Measurements from ENCODE around the gene REEP6. TPM values are rescaled to one million over a fixed set of nuclear protein-coding genes. Genes with fewer than 3 reads are reported as not detected.

REEP6 gene
- total RNA-seq, 1 donor from 2014 or later: 4.8 TPM

GRCh38 chr19:1501200-1501595, 10.2 kb downstream of the REEP6 start:
- TF ChIP-seq EZH2phosphoT487 (IDR thresholded peaks at IDR 0.05) (no peak), EZH2 (IDR thresholded peaks at IDR 0.05) (no peak), CTCF (IDR thresholded peaks at IDR 0.05) (no peak)

GRCh38 chr19:1502433-1503088, 11.6 kb downstream of the REEP6 start:
- peaks cover 41% of the 10 kb centered on the region for H3K27me3 ChIP-seq
- TF ChIP-seq EZH2 (IDR thresholded peaks at IDR 0.05): no peak
- TF ChIP-seq EZH2phosphoT487 (IDR thresholded peaks at IDR 0.05): no peak
- no peak for TF ChIP-seq CTCF (IDR thresholded peaks at IDR 0.05)
- Mint-ChIP-seq H3K4me3 (peak overlapping the region; percentile 31), H3K9me3 (peaks cover 9% of the 10 kb centered on the region), H3K4me1 (peaks cover 14% of the 10 kb centered on the region), H3K27ac (no peak overlapping the region), H3K36me3 (no peaks in the 10 kb centered on the region), H3K27me3 (ENCODE audit: insufficient read depth, low read depth) (peaks cover 14% of the 10 kb centered on the region)
- no peak overlapping the region for H3K27ac ChIP-seq
- no peak overlapping the region for H2AFZ ChIP-seq (replicated peaks)
- no peaks in the 10 kb centered on the region for H3K36me3 ChIP-seq
- no peaks in the 10 kb centered on the region for H3K79me2 ChIP-seq (ENCODE audit: low read depth)
- H4K20me1 ChIP-seq (ENCODE audit: low read depth): no peaks in the 10 kb centered on the region
- H3F3A ChIP-seq (ENCODE audit: low read depth): peaks cover 17% of the 10 kb centered on the region
- H3K4me3 ChIP-seq: no peak overlapping the region
- no peak overlapping the region for H3K9ac ChIP-seq
- peak overlapping the region; percentile 41 for H3K4me2 ChIP-seq
- no peak for DNase-seq (ENCODE audit: low spot score)
- peaks cover 3% of the 10 kb centered on the region for H3K4me1 ChIP-seq
- peaks cover 6% of the 10 kb centered on the region for H3K9me3 ChIP-seq (ENCODE audit: low read depth)

More at GRCh38 chr19:1501200-1501595, 10.2 kb downstream of the REEP6 start:
- peaks cover 8% of the 10 kb centered on the region for H3K9me3 Mint-ChIP-seq
- peak overlapping the region; percentile 58 for H3K4me3 Mint-ChIP-seq
- Histone ChIP-seq H3K9ac (no peak overlapping the region), H3K27me3 (peaks cover 41% of the 10 kb centered on the region), H3K27ac (no peak overlapping the region), H3K9me3 (ENCODE audit: low read depth) (peaks cover 6% of the 10 kb centered on the region), H3K36me3 (no peaks in the 10 kb centered on the region), H3K4me1 (peaks cover 3% of the 10 kb centered on the region), H3K79me2 (ENCODE audit: low read depth) (no peaks in the 10 kb centered on the region), H3K4me3 (no peak overlapping the region), H3K4me2 (no peak overlapping the region), H3F3A (ENCODE audit: low read depth) (peaks cover 17% of the 10 kb centered on the region), H2AFZ (replicated peaks) (no peak overlapping the region), H4K20me1 (ENCODE audit: low read depth) (no peaks in the 10 kb centered on the region)
- H3K27me3 Mint-ChIP-seq (ENCODE audit: insufficient read depth, low read depth): peaks cover 20% of the 10 kb centered on the region
- no peak for DNase-seq (ENCODE audit: low spot score)
- peaks cover 17% of the 10 kb centered on the region for H3K4me1 Mint-ChIP-seq
- H3K27ac Mint-ChIP-seq: no peak overlapping the region
- peaks cover 1% of the 10 kb centered on the region for H3K36me3 Mint-ChIP-seq

GRCh38 chr19:1503089-1503924, 12.3 kb downstream of the REEP6 start:
- H2AFZ ChIP-seq (replicated peaks): peak overlapping the region; percentile 8

More at GRCh38 chr19:1503089-1503924, 12.3 kb downstream of the REEP6 start:
- Histone ChIP-seq H3K4me3 (no peak overlapping the region), H3K27me3 (peaks cover 41% of the 10 kb centered on the region), H3K4me1 (no peaks in the 10 kb centered on the region), H3K79me2 (ENCODE audit: low read depth) (no peaks in the 10 kb centered on the region), H3K36me3 (no peaks in the 10 kb centered on the region), H3K4me2 (peak overlapping the region; percentile 41), H3K9ac (no peak overlapping the region), H3K9me3 (ENCODE audit: low read depth) (peaks cover 6% of the 10 kb centered on the region), H3K27ac (no peak overlapping the region), H4K20me1 (ENCODE audit: low read depth) (no peaks in the 10 kb centered on the region), H3F3A (ENCODE audit: low read depth) (peaks cover 16% of the 10 kb centered on the region)
- H3K9me3 Mint-ChIP-seq: peaks cover 9% of the 10 kb centered on the region
- peaks cover 10% of the 10 kb centered on the region for H3K27me3 Mint-ChIP-seq (ENCODE audit: insufficient read depth, low read depth)
- no peaks in the 10 kb centered on the region for H3K36me3 Mint-ChIP-seq
- TF ChIP-seq CTCF (IDR thresholded peaks at IDR 0.05) (peak; percentile 79), EZH2phosphoT487 (IDR thresholded peaks at IDR 0.05) (no peak)
- DNase-seq (ENCODE audit: low spot score): peak; percentile 86
- peaks cover 15% of the 10 kb centered on the region for H3K4me1 Mint-ChIP-seq
- no peak overlapping the region for H3K27ac Mint-ChIP-seq
- no peak overlapping the region for H3K4me3 Mint-ChIP-seq
